SKM-1 (cell line): Measurements from ENCODE around the gene FOCAD.

ENCODE experiments used
- DNase-seq: peaks from one replicate; lab custom pipeline; 2025; ENCODE audit not compliant: unreplicated experiment; lab: John Stamatoyannopoulos, UW

The FOCAD gene

GRCh38 chr9:20872340-20872977, 188.4 kb downstream of the FOCAD start:
- DNase-seq: peak; percentile 9

GRCh38 chr9:20873240-20873865, 189.3 kb downstream of the FOCAD start:
- DNase-seq: no peak

GRCh38 chr9:20880271-20880670, 196.2 kb downstream of the FOCAD start:
- DNase-seq: no peak

- DNase-seq: no peak
Observed at GRCh38 chr9:20880675-20881074, 196.6 kb downstream of the FOCAD start.

- DNase-seq: peak; percentile 14
Observed at GRCh38 chr9:20884985-20885593, 201.0 kb downstream of the FOCAD start.

- DNase-seq: no peak
Observed at GRCh38 chr9:20898885-20899554, 215.0 kb downstream of the FOCAD start.

- DNase-seq: no peak
Observed at GRCh38 chr9:20903212-20903611, 219.2 kb downstream of the FOCAD start.

- no peak for DNase-seq
Observed at GRCh38 chr9:20904995-20905394, 220.9 kb downstream of the FOCAD start.

- no peak for DNase-seq
Observed at GRCh38 chr9:20906326-20906725, 222.3 kb downstream of the FOCAD start.

- DNase-seq: no peak
Observed at GRCh38 chr9:20908461-20908860, 224.4 kb downstream of the FOCAD start.

GRCh38 chr9:20914556-20914955, 230.5 kb downstream of the FOCAD start:
- no peak for DNase-seq

GRCh38 chr9:20921362-20921761, 237.3 kb downstream of the FOCAD start:
- no peak for DNase-seq

- DNase-seq: no peak
Observed at GRCh38 chr9:20925256-20926045, 241.4 kb downstream of the FOCAD start.

GRCh38 chr9:20929276-20929675, 245.2 kb downstream of the FOCAD start:
- no peak for DNase-seq

- no peak for DNase-seq
Observed at GRCh38 chr9:20930836-20931235, 246.8 kb downstream of the FOCAD start.

GRCh38 chr9:20940447-20941173, 256.6 kb downstream of the FOCAD start:
- no peak for DNase-seq

GRCh38 chr9:20941174-20941690, 257.2 kb downstream of the FOCAD start:
- peak; percentile 56 for DNase-seq

- no peak for DNase-seq
Observed at GRCh38 chr9:20944507-20944906, 260.4 kb downstream of the FOCAD start.

- DNase-seq: no peak
Observed at GRCh38 chr9:20945269-20945668, 261.2 kb downstream of the FOCAD start.

GRCh38 chr9:20945856-20946255, 261.8 kb downstream of the FOCAD start:
- DNase-seq: no peak
